Measurements from ENCODE around the gene GEMIN8.

GEMIN8 gene

DNA sequence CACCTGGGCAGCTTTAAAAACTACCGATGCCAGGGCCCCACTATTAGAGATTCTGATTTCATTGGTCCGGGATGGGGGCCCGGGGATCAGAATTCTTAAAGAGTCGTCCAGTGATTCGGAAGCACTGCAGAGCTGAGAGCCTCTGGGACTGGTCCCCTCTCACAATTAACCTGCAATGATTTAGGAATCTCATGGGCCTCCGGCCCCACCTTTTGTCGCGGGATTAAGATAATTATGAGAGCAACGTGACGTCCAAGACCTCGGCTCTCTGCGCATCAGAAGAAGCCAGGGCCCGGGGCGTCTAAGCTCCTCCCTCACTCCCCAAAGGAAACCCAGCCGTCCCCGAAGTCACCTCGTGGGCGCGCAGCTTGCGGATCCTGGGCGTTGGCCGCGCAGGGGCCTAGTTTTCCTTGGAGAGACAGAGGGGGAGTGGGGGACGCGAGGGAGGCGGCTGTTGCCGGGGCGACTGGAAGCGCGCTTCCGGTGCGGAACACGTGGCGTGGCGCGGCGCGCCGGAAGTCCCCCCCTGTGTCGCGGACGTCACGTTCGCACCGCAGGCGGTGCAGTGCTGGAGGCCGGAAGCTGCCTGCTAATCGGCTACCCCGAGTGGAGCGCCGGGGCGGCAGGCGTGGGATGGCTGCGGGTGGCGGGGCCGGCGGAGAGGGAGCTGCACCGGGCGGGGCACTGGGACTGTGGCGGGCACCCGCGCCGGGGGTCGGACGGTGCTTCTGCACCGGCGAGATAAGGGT is at the start of gene GEMIN8:
GEMIN8 (minus strand) TSS at position 468 of the 749 bp plus-strand sequence. CDS start 8,414 bp downstream, outside the sequence.
- Mint-ChIP-seq H3K27ac (peak within 1 kb of the TSS; percentile 98), H3K4me1 (peaks cover 37% of the 10 kb centered on the region)

DNA sequence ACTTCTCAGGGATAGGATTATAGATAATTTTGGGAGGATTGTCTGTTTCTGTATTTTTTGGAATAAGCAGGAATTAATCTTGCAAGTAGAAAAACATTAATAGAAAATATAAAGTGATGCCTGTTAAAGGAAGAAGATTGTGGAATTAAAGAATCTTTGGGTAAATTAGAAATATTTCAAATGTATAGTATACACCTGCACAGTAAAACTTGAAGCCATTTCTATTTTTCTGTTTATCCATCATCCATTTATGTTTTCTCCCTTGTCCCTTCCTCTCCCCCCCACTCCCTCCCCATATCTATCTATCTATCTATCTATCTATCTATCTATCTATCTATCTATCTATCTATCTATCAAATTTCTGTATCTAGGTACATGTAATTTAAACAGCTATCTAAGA is 46.9 kb upstream of the GEMIN8 start:
- no peak overlapping the region for H3K4me3 Mint-ChIP-seq
- DNase-seq (no peak), ATAC-seq (no peak)
- H3K36me3 Mint-ChIP-seq (ENCODE audit: low read depth): no peaks in the 10 kb centered on the region
- H3K27ac Mint-ChIP-seq: no peak overlapping the region
- H3K4me1 Mint-ChIP-seq: peaks cover 3% of the 10 kb centered on the region
- H3K9me3 Mint-ChIP-seq: no peaks in the 10 kb centered on the region
- H3K27me3 Mint-ChIP-seq: no peaks in the 10 kb centered on the region

More for the DNA sequence above, at the start of gene GEMIN8:
- Mint-ChIP-seq H3K27me3 (no peaks in the 10 kb centered on the region), H3K4me3 (peak within 1 kb of the TSS; percentile 94), H3K36me3 (ENCODE audit: low read depth) (peaks cover 2% of the 10 kb centered on the region), H3K9me3 (no peaks in the 10 kb centered on the region)
- ATAC-seq (peak; percentile 91), DNase-seq (peak; percentile 80)

DNA sequence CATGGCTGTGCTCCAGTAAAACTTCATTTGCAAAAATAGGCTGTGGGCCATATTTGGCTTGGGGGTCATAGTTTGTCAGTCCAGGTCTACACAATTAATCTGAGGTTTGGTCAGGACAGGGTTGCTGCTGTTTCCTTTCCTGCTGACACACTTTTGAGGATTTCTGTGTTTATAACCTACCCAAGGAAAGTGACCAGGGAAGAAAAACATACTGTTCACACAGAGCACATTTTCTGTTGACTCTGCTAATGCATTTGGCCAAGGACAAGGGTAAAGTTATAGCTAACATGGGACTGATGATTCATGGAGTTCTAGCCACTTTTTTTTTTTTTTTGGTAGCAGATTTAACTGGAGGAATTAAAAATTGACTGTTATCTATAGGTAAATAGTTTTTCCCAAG is 43.9 kb upstream of the GEMIN8 start:
- DNase-seq (no peak), ATAC-seq (no peak)
- Mint-ChIP-seq H3K4me3 (no peak overlapping the region), H3K27me3 (no peaks in the 10 kb centered on the region), H3K4me1 (peaks cover 3% of the 10 kb centered on the region), H3K36me3 (ENCODE audit: low read depth) (no peaks in the 10 kb centered on the region), H3K27ac (no peak overlapping the region), H3K9me3 (no peaks in the 10 kb centered on the region)

GRCh38 chrX:14073071-14073470 is 43.4 kb upstream of the GEMIN8 start:
- ATAC-seq (no peak), DNase-seq (no peak)
- no peaks in the 10 kb centered on the region for H3K9me3 Mint-ChIP-seq
- no peak overlapping the region for H3K27ac Mint-ChIP-seq
- H3K4me1 Mint-ChIP-seq: peaks cover 3% of the 10 kb centered on the region
- no peaks in the 10 kb centered on the region for H3K27me3 Mint-ChIP-seq
- H3K36me3 Mint-ChIP-seq (ENCODE audit: low read depth): no peaks in the 10 kb centered on the region
- H3K4me3 Mint-ChIP-seq: no peak overlapping the region

DNA sequence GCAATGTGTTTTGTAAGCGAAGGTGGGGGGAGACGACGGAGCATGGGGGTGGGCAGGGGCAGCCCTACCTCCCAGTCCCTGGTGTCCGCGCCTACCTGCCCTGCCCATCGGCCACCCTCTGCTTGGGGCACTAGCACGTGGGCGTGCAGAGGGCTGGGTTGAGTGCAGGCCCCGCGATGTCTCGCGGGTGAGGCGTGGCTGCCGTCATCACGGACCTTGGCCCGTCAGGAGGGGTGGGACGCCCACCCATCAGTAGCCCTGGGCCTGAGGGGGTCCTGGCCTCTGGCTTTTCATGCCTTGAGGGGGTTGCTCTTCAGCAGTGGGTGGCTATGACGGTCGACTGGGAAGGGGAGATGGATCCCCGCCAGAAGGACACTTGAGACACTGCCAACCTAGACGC is 36.1 kb upstream of the GEMIN8 start:
- Mint-ChIP-seq H3K9me3 (no peaks in the 10 kb centered on the region), H3K4me3 (no peak overlapping the region), H3K27me3 (no peaks in the 10 kb centered on the region), H3K36me3 (ENCODE audit: low read depth) (no peaks in the 10 kb centered on the region), H3K4me1 (no peaks in the 10 kb centered on the region), H3K27ac (no peak overlapping the region)
- ATAC-seq: no peak
- no peak for DNase-seq

DNA sequence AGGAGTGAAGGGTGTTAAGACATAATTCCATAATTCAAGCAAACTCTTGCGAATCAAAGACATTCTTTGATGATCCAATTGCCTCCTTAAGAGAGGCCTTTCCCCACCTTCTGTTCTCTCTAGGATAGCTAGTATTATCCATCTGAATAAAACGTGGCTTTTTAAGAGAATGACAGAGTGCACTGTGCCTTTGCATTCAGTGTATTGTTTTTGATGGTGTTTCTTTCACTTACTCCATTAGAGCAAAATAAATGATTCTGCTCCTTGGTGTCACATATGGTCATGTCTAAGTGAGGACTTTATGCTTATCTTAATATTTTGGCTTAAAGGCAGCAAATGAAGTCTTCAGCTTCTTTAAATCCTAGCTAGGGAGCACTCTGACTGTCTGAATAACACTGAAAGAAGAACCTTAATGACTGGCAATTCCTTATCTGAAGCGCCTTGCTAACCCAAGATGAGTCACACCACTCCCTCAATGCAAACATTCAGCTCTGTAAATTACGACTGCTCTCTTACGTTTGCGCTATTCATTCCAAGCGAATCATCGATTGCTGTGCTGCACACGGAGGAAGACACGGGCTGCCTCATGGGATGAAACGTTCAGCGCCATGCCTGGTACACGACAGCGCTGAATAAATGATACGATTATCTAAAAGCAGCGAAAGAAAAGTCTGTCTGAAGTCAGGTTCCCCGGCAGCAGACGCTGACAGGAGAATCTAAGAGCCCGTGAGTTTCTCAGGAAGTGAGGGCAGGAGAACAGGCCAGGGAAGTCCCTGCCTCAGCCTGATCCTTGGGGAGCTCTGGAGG is 35.1 kb upstream of the GEMIN8 start:
- ATAC-seq (no peak), DNase-seq (no peak)
- no peaks in the 10 kb centered on the region for H3K27me3 Mint-ChIP-seq
- H3K4me3 Mint-ChIP-seq: no peak overlapping the region
- H3K9me3 Mint-ChIP-seq: no peaks in the 10 kb centered on the region
- H3K4me1 Mint-ChIP-seq: no peaks in the 10 kb centered on the region
- H3K36me3 Mint-ChIP-seq (ENCODE audit: low read depth): no peaks in the 10 kb centered on the region
- no peak overlapping the region for H3K27ac Mint-ChIP-seq

- Mint-ChIP-seq H3K27me3 (peaks cover 2% of the 10 kb centered on the region), H3K4me3 (no peak overlapping the region), H3K36me3 (ENCODE audit: low read depth) (no peaks in the 10 kb centered on the region), H3K27ac (no peak overlapping the region), H3K4me1 (no peaks in the 10 kb centered on the region), H3K9me3 (no peaks in the 10 kb centered on the region)
- DNase-seq (no peak), ATAC-seq (no peak)
These were observed 32.8 kb upstream of the GEMIN8 start for GRCh38 chrX:14062524-14062923.

- Mint-ChIP-seq H3K27ac (no peak overlapping the region), H3K9me3 (no peaks in the 10 kb centered on the region), H3K4me3 (no peak overlapping the region), H3K36me3 (ENCODE audit: low read depth) (no peaks in the 10 kb centered on the region), H3K4me1 (no peaks in the 10 kb centered on the region), H3K27me3 (peaks cover 8% of the 10 kb centered on the region)
- no peak for ATAC-seq
- DNase-seq: no peak
These were observed 26.5 kb upstream of the GEMIN8 start for GRCh38 chrX:14056206-14056605.

- no peaks in the 10 kb centered on the region for H3K4me1 Mint-ChIP-seq
- no peaks in the 10 kb centered on the region for H3K36me3 Mint-ChIP-seq (ENCODE audit: low read depth)
These were observed 21.7 kb upstream of the GEMIN8 start for GRCh38 chrX:14051416-14051815.

GRCh38 chrX:14050709-14051108 is 21.0 kb upstream of the GEMIN8 start:
- peaks cover 5% of the 10 kb centered on the region for H3K27me3 Mint-ChIP-seq
- no peaks in the 10 kb centered on the region for H3K9me3 Mint-ChIP-seq
- no peaks in the 10 kb centered on the region for H3K36me3 Mint-ChIP-seq (ENCODE audit: low read depth)
- H3K27ac Mint-ChIP-seq: no peak overlapping the region
- no peak for ATAC-seq
- no peak overlapping the region for H3K4me3 Mint-ChIP-seq
- DNase-seq: no peak
- no peaks in the 10 kb centered on the region for H3K4me1 Mint-ChIP-seq

More at GRCh38 chrX:14051416-14051815, 21.7 kb upstream of the GEMIN8 start:
- Mint-ChIP-seq H3K27me3 (peaks cover 5% of the 10 kb centered on the region), H3K9me3 (no peaks in the 10 kb centered on the region), H3K27ac (no peak overlapping the region), H3K4me3 (no peak overlapping the region)
- DNase-seq (no peak), ATAC-seq (no peak)

DNA sequence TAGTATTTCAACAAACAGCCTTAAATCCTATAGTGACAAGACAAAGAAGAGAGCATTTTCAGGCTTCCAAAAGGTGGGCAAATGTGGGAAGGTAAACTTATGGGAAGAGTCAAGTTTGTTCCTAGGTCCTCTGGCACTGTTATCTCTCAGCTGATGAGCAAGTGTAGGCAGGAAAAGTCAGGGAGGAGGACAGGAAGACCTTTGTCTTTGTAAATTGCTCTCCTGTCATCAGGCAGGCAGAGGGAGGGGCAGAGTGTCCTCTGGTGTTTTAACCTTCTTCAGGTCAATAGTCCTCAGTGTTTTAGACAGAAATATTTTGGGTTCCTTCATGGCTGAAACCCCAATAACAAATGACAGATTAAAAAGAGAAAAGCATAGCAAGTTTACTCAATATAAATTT is 13.5 kb upstream of the GEMIN8 start:
- ATAC-seq (no peak), DNase-seq (no peak)
- no peak overlapping the region for H3K27ac Mint-ChIP-seq
- no peaks in the 10 kb centered on the region for H3K9me3 Mint-ChIP-seq
- peaks cover 3% of the 10 kb centered on the region for H3K27me3 Mint-ChIP-seq
- H3K36me3 Mint-ChIP-seq (ENCODE audit: low read depth): no peaks in the 10 kb centered on the region
- H3K4me1 Mint-ChIP-seq: no peaks in the 10 kb centered on the region
- H3K4me3 Mint-ChIP-seq: no peak overlapping the region

DNA sequence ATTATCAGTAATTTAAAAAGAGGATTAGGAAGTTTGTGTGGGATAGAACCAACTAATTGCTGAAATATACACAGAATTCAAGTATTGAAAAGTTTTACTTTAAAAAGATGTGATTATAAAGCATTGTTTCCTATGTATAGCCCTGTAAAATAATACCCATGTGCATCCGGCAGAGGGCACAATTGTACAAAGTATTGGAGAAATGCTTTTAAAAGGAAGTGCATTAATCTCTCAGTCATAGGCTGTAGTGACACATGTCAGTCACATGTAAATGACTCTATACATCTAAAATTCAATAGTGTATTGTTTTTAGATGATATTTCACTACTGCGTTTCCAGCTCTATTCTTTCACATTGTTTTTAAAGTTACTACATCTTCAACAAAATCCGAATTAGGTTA is 9.7 kb upstream of the GEMIN8 start:
- DNase-seq: peak; percentile 48
- Mint-ChIP-seq H3K27ac (no peak overlapping the region), H3K36me3 (ENCODE audit: low read depth) (no peaks in the 10 kb centered on the region), H3K4me3 (no peak overlapping the region), H3K9me3 (no peaks in the 10 kb centered on the region), H3K4me1 (no peaks in the 10 kb centered on the region), H3K27me3 (no peaks in the 10 kb centered on the region)
- peak; percentile 66 for ATAC-seq

GRCh38 chrX:14038375-14039085 is 8.8 kb upstream of the GEMIN8 start:
- H3K36me3 Mint-ChIP-seq (ENCODE audit: low read depth): no peaks in the 10 kb centered on the region
- no peaks in the 10 kb centered on the region for H3K9me3 Mint-ChIP-seq
- H3K4me3 Mint-ChIP-seq: no peak overlapping the region
- DNase-seq (no peak), ATAC-seq (no peak)
- no peaks in the 10 kb centered on the region for H3K27me3 Mint-ChIP-seq
- no peak overlapping the region for H3K27ac Mint-ChIP-seq
- no peaks in the 10 kb centered on the region for H3K4me1 Mint-ChIP-seq

- no peak overlapping the region for H3K4me3 Mint-ChIP-seq
- ATAC-seq (no peak), DNase-seq (peak; percentile 48)
- no peak overlapping the region for H3K27ac Mint-ChIP-seq
- H3K9me3 Mint-ChIP-seq: no peaks in the 10 kb centered on the region
- no peaks in the 10 kb centered on the region for H3K27me3 Mint-ChIP-seq
- no peaks in the 10 kb centered on the region for H3K36me3 Mint-ChIP-seq (ENCODE audit: low read depth)
- H3K4me1 Mint-ChIP-seq: peaks cover 24% of the 10 kb centered on the region
These were observed 2.7 kb upstream of the GEMIN8 start for GRCh38 chrX:14032406-14032805.

DNA sequence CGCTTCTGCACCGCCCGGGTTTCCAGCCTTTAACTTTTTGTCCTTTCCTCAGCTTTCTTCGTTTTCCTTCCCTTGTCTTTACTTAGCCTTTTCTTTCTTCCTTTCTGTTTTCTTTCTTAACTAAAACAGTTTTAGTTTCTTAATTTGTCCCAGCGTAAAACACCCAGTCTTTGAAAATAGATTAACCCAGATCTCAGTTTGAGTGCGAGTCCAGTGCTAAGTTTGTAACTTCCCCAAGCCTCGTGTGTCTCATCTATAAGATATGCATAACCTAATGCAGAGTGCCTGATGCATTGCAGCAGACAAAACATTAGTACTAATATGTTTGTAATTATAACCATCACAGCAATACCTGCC is 460 bp upstream of the GEMIN8 start:
- no peaks in the 10 kb centered on the region for H3K9me3 Mint-ChIP-seq
- ATAC-seq (no peak), DNase-seq (no peak)
- H3K27me3 Mint-ChIP-seq: no peaks in the 10 kb centered on the region
- peak overlapping the region; percentile 98 for H3K27ac Mint-ChIP-seq
- peak overlapping the region; percentile 94 for H3K4me3 Mint-ChIP-seq
- H3K4me1 Mint-ChIP-seq: peaks cover 37% of the 10 kb centered on the region
- peaks cover 2% of the 10 kb centered on the region for H3K36me3 Mint-ChIP-seq (ENCODE audit: low read depth)
